MCF 10A (cell line): ENCODE measurements around the gene MYO1C. TPM values are rescaled to one million over a fixed set of nuclear protein-coding genes. Genes with fewer than 3 reads are reported as not detected.

Source experiments
- Bru-seq: library from RNA; stranded (reverse); fragments of 400-500 nt; gene quantifications from one replicate; lab custom pipeline; 2021; lab: Mats Ljungman, UMichigan
- BruChase-seq, 2 experiments: library from RNA; stranded (reverse); fragments of 400-500 nt; gene quantifications; one replicate each; lab custom pipeline; 2021; lab: Mats Ljungman, UMichigan
- BruUV-seq: library from RNA; stranded (reverse); fragments of 400-500 nt; replicated peaks from 2 replicates; lab custom pipeline; 2021; lab: Mats Ljungman, UMichigan
- CTCF ChIA-PET: fragments of 300-600 bp; sonication (Branson Sonifier 250); formaldehyde crosslinking; extraction: SDS; loops from one replicate; lab custom pipeline; 2021; ENCODE audit warnings: antibody characterized with exemption, inconsistent platforms; lab: Yijun Ruan, JAX
- POLR2A ChIA-PET: fragments of 300-600, 350-650 bp; sonication (Branson Sonifier 250); formaldehyde crosslinking; extraction: SDS; loops from one replicate; lab custom pipeline; 2020; ENCODE audit warnings: antibody characterized with exemption, inconsistent platforms; lab: Yijun Ruan, JAX
- DNase-seq: peaks from one replicate; pipeline ENCODE4 v3.0.0-alpha.2; 2018; ENCODE audit not compliant: unreplicated experiment
- H3K27ac Mint-ChIP-seq: one replicate; pipeline ENCODE4 v1.8.0; 2022; ENCODE audit warnings: mild to moderate bottlenecking, low read depth, mixed read lengths; ENCODE audit not compliant: unreplicated experiment
- H3K27me3 Mint-ChIP-seq: one replicate; pipeline ENCODE4 v1.8.0; 2022; ENCODE audit warnings: mixed read lengths; ENCODE audit not compliant: insufficient read depth, unreplicated experiment
- H3K36me3 Mint-ChIP-seq: one replicate; pipeline ENCODE4 v1.8.0; 2022; ENCODE audit warnings: mild to moderate bottlenecking, moderate library complexity, mixed read lengths; ENCODE audit not compliant: insufficient read depth, unreplicated experiment
- H3K4me1 Mint-ChIP-seq: one replicate; pipeline ENCODE4 v1.8.0; 2022; ENCODE audit warnings: mixed read lengths; ENCODE audit not compliant: insufficient read depth, unreplicated experiment
- H3K4me3 Mint-ChIP-seq: one replicate; pipeline ENCODE4 v1.8.0; 2022; ENCODE audit warnings: mild to moderate bottlenecking, moderate library complexity, mixed read lengths; ENCODE audit not compliant: unreplicated experiment
- H3K9me3 Mint-ChIP-seq: one replicate; pipeline ENCODE4 v1.8.0; 2022; ENCODE audit warnings: mixed read lengths; ENCODE audit not compliant: unreplicated experiment
- intact Hi-C: fragments of 100-400 bp; cut with micrococcal nuclease; formaldehyde crosslinking; loops from 2 replicates; pipeline ENCODE4 v1.14.1; 2022
- long read RNA-seq: library from polyadenylated mRNA; stranded (forward); transcript quantifications from one replicate; pipeline ENCODE4 v2.0.0, GENCODE V29; 2022
- total RNA-seq: library from RNA; stranded (reverse); gene quantifications from 2 replicates; pipeline ENCODE4 v1.2.3, GENCODE V29; 2022
- TF ChIP-seq, protein P1 (sequence below): fragments of 200-600 bp; IDR thresholded peaks from one replicate; pipeline ENCODE4 v1.8.0; 2022; ENCODE audit warnings: antibody characterized with exemption, mild to moderate bottlenecking; ENCODE audit not compliant: unreplicated experiment

MYO1C gene, protein sequence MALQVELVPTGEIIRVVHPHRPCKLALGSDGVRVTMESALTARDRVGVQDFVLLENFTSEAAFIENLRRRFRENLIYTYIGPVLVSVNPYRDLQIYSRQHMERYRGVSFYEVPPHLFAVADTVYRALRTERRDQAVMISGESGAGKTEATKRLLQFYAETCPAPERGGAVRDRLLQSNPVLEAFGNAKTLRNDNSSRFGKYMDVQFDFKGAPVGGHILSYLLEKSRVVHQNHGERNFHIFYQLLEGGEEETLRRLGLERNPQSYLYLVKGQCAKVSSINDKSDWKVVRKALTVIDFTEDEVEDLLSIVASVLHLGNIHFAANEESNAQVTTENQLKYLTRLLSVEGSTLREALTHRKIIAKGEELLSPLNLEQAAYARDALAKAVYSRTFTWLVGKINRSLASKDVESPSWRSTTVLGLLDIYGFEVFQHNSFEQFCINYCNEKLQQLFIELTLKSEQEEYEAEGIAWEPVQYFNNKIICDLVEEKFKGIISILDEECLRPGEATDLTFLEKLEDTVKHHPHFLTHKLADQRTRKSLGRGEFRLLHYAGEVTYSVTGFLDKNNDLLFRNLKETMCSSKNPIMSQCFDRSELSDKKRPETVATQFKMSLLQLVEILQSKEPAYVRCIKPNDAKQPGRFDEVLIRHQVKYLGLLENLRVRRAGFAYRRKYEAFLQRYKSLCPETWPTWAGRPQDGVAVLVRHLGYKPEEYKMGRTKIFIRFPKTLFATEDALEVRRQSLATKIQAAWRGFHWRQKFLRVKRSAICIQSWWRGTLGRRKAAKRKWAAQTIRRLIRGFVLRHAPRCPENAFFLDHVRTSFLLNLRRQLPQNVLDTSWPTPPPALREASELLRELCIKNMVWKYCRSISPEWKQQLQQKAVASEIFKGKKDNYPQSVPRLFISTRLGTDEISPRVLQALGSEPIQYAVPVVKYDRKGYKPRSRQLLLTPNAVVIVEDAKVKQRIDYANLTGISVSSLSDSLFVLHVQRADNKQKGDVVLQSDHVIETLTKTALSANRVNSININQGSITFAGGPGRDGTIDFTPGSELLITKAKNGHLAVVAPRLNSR
- 175 and 216 TPM in 2 replicates for total RNA-seq
- Bru-seq, nascent RNA, result percentile 65 among the genes with signal in this experiment
- BruChase-seq, experiment 1, labeled RNA remaining after a 6-hour chase, result percentile 90 among the genes with signal in this experiment
- BruChase-seq, experiment 2, labeled RNA remaining after a 2-hour chase, result percentile 77 among the genes with signal in this experiment
- long read RNA-seq, full-length matches to known transcripts, result 208 of 358 reads
- long read RNA-seq, partial matches to known transcripts, result 78 of 358 reads
- long read RNA-seq, other reads (novel, unspliced or antisense), result 72 of 358 reads

GRCh38 chr17:1492249-1493206 is at the start of gene MYO1C:
MYO1C (minus strand) TSS chr17:1492686; CDS start chr17:1492487, 199 bp downstream.
- DNase-seq, result no peak
- H3K27me3 Mint-ChIP-seq, result no peaks in the 10 kb centered on the region
- H3K4me1 Mint-ChIP-seq, result peaks cover 24% of the 10 kb centered on the region
- no peaks in the 10 kb centered on the region for H3K9me3 Mint-ChIP-seq
- intact Hi-C loops, result no loop called here
- H3K4me3 Mint-ChIP-seq, result peak within 1 kb of the TSS; percentile 83
- TF ChIP-seq, protein P1, sequence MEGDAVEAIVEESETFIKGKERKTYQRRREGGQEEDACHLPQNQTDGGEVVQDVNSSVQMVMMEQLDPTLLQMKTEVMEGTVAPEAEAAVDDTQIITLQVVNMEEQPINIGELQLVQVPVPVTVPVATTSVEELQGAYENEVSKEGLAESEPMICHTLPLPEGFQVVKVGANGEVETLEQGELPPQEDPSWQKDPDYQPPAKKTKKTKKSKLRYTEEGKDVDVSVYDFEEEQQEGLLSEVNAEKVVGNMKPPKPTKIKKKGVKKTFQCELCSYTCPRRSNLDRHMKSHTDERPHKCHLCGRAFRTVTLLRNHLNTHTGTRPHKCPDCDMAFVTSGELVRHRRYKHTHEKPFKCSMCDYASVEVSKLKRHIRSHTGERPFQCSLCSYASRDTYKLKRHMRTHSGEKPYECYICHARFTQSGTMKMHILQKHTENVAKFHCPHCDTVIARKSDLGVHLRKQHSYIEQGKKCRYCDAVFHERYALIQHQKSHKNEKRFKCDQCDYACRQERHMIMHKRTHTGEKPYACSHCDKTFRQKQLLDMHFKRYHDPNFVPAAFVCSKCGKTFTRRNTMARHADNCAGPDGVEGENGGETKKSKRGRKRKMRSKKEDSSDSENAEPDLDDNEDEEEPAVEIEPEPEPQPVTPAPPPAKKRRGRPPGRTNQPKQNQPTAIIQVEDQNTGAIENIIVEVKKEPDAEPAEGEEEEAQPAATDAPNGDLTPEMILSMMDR, result no peak
- ChIA-PET CTCF (interaction anchor here (0.6 to 2.2 kb wide), 4 partner anchors 23 to 290 kb away, joined by 3 to 12 read pairs (median 4); partner anchors contain the start of gene INPP5K), POLR2A (interaction anchor here (0.6 to 1.4 kb wide), 9 partner anchors 10 to 125 kb away, joined by 3 to 6 read pairs (median 4); partner anchors contain the start of gene INPP5K)
- H3K27ac Mint-ChIP-seq, result peak within 1 kb of the TSS; percentile 81
- BruUV-seq, result no TSS peak
- H3K36me3 Mint-ChIP-seq, result peaks cover 7% of the 10 kb centered on the region

DNA sequence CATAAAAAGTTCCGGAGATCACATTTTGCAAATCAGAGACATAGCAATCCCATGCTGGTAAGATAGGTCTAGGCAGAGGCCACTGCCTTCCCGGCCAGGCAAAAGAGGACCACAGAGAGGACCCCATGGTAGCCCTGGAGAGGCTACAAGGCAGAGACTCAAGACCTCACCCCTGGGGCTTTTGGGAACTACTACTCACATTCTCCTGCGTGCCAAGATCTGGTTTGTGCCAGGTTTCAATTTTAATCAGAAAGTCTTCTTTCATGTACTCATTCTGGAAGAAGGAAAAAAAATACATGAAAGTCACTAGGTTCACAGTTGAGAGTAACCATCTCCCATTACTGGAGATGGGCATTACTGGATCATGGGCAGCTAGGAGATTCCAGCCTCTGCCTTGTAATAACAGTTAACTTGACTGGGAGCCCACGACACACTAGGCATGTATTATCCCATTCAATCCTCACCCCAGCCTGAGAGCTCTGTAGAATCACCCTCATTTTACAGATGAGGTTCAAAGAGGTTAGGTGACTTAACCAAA is 49.0 kb upstream of the MYO1C start:
- POLR2A ChIA-PET, result interaction anchor here (0.6 kb wide), 1 partner anchor 228 kb away, joined by 3 read pairs; no protein-coding TSS in a partner anchor
- no peaks in the 10 kb centered on the region for H3K9me3 Mint-ChIP-seq
- CTCF ChIA-PET, result interaction anchor here (0.5 kb wide), 1 partner anchor 128 kb away, joined by 3 read pairs; no protein-coding TSS in a partner anchor
- no peak overlapping the region for H3K27ac Mint-ChIP-seq
- peaks cover 68% of the 10 kb centered on the region for H3K36me3 Mint-ChIP-seq
- peaks cover 10% of the 10 kb centered on the region for H3K4me1 Mint-ChIP-seq
- H3K4me3 Mint-ChIP-seq, result no peak overlapping the region
- TF ChIP-seq, protein P1, result no peak
- intact Hi-C loops, result no loop called here
- H3K27me3 Mint-ChIP-seq, result no peaks in the 10 kb centered on the region
- DNase-seq, result no peak
- no TSS peak for BruUV-seq

DNA sequence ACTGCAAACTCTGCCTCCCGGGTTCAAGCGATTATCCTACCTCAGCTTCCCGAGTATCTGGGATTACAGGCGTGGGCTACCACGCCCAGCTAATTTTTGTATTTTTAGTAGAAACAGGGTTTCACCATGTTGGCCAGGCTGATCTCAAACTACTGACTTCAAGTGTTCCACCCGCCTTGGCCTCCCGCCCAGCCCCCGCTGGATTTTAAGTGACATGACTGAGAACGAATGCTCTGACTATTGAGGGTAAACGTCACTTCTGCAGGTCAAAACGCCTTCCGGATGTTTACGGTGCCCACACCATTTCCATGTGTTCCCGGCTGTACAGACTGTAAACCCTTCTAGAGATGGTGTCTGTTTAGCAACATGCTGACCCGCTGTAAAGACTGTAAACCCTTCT is 47.3 kb upstream of the MYO1C start:
- TF ChIP-seq, protein P1, result no peak
- no peak overlapping the region for H3K27ac Mint-ChIP-seq
- no peak overlapping the region for H3K4me3 Mint-ChIP-seq
- no peak for DNase-seq
- H3K9me3 Mint-ChIP-seq, result no peaks in the 10 kb centered on the region
- POLR2A ChIA-PET, result interaction anchor here (1.1 kb wide), 2 partner anchors 21 to 23 kb away, joined by 4 to 6 read pairs; partner anchors contain the start of gene INPP5K
- H3K4me1 Mint-ChIP-seq, result peaks cover under 1% of the 10 kb centered on the region
- H3K27me3 Mint-ChIP-seq, result no peaks in the 10 kb centered on the region
- CTCF ChIA-PET, result interaction anchor here (0.7 kb wide), 1 partner anchor 288 kb away, joined by 3 read pairs; no protein-coding TSS in a partner anchor
- intact Hi-C loops, result no loop called here
- no TSS peak for BruUV-seq
- H3K36me3 Mint-ChIP-seq, result peaks cover 83% of the 10 kb centered on the region
